Mesendoderm (in vitro differentiated cells): ENCODE measurements around the gene PLIN1.

ENCODE experiments used
- DNase-seq: peaks from one replicate; pipeline ENCODE4 v3.0.0; 2013
- H2AK5ac ChIP-seq: 2 replicates; pipeline ENCODE4 v1.6.1; 2013; ENCODE audit warnings: low read length, inconsistent platforms
- H2BK120ac ChIP-seq: 2 replicates; pipeline ENCODE4 v1.6.1; 2013; ENCODE audit warnings: low read depth, mild to moderate bottlenecking, low read length, moderate library complexity, mixed read lengths
- H2BK15ac ChIP-seq: replicated peaks from 2 replicates; pipeline ENCODE4 v1.6.1; 2013; ENCODE audit warnings: low read depth, mild to moderate bottlenecking, moderate library complexity
- H2BK5ac ChIP-seq: 2 replicates; pipeline ENCODE4 v1.6.1; 2013; ENCODE audit warnings: low read length, inconsistent platforms
- H3K18ac ChIP-seq: 2 replicates; pipeline ENCODE4 v1.6.1; 2013; ENCODE audit warnings: mild to moderate bottlenecking, low read length, mixed read lengths
- H3K23ac ChIP-seq: one replicate; pipeline ENCODE4 v1.6.1; 2013; ENCODE audit warnings: low read length
- H3K27ac ChIP-seq: 2 replicates; pipeline ENCODE4 v1.5.1; 2013; ENCODE audit warnings: low read depth, mild to moderate bottlenecking, inconsistent platforms, low read length, moderate library complexity
- H3K27me3 ChIP-seq: 2 replicates; pipeline ENCODE4 v1.6.1; 2013; ENCODE audit warnings: low read length, control low read depth, mild to moderate bottlenecking, inconsistent platforms; ENCODE audit not compliant: insufficient read depth, poor library complexity
- H3K36me3 ChIP-seq: 2 replicates; pipeline ENCODE4 v1.6.1; 2013; ENCODE audit warnings: low read length, inconsistent platforms; ENCODE audit not compliant: control insufficient read depth, insufficient read depth
- H3K4ac ChIP-seq: one replicate; pipeline ENCODE4 v1.6.1; 2013; ENCODE audit warnings: low read depth, mild to moderate bottlenecking, low read length, moderate library complexity
- H3K4me1 ChIP-seq: 2 replicates; pipeline ENCODE4 v1.6.1; 2013; ENCODE audit warnings: low read depth, low read length, inconsistent platforms; ENCODE audit not compliant: control insufficient read depth
- H3K4me2 ChIP-seq: 2 replicates; pipeline ENCODE4 v1.6.1; 2013; ENCODE audit warnings: low read length
- H3K4me3 ChIP-seq: 2 replicates; pipeline ENCODE4 v1.5.1; 2013; ENCODE audit warnings: mild to moderate bottlenecking, low read length
- H3K56ac ChIP-seq: one replicate; pipeline ENCODE4 v1.6.1; 2013; ENCODE audit warnings: low read length
- H3K79me1 ChIP-seq: 2 replicates; pipeline ENCODE4 v1.6.1; 2013; ENCODE audit warnings: low read length, inconsistent platforms
- H3K79me2 ChIP-seq: 2 replicates; pipeline ENCODE4 v1.6.1; 2013; ENCODE audit warnings: mild to moderate bottlenecking, low read length; ENCODE audit not compliant: control insufficient read depth, insufficient read depth
- H3K9ac ChIP-seq: 2 replicates; pipeline ENCODE4 v1.6.1; 2013; ENCODE audit warnings: low read length, inconsistent platforms
- H4K5ac ChIP-seq: one replicate; pipeline ENCODE4 v1.6.1; 2013; ENCODE audit warnings: low read length
- H4K8ac ChIP-seq: one replicate; pipeline ENCODE4 v1.6.1; 2013; ENCODE audit warnings: low read depth, mild to moderate bottlenecking, control low read depth, low read length, moderate library complexity
- WGBS: extraction: QIAGEN DNeasy Blood & Tissue Kit; methylation state at CpG from one replicate; pipeline ENCODE4 v1.1.7; 2013; ENCODE audit warnings: low lambda C conversion rate, missing lambda C conversion rate; ENCODE audit not compliant: insufficient coverage; ENCODE audit errors: extremely low coverage; 5-methylcytosine and 5-hydroxymethylcytosine counted together

Gene PLIN1

GRCh38 chr15:89632563-89633430 is 46.4 kb downstream of the PLIN1 start:
- no peak overlapping the region for H4K5ac ChIP-seq
- no peak overlapping the region for H3K27ac ChIP-seq
- no CpG with 5 or more reads among the region's 18 CpGs for WGBS
- H2BK15ac ChIP-seq, result no peak overlapping the region
- no peak overlapping the region for H2BK5ac ChIP-seq
- no peak overlapping the region for H4K8ac ChIP-seq
- H3K36me3 ChIP-seq, result peaks cover 40% of the 10 kb centered on the region
- H3K79me1 ChIP-seq, result no peaks in the 10 kb centered on the region
- no peak overlapping the region for H3K56ac ChIP-seq
- no peak overlapping the region for H3K4ac ChIP-seq
- H3K4me2 ChIP-seq, result no peak overlapping the region
- H3K18ac ChIP-seq, result no peak overlapping the region
- no peak overlapping the region for H2BK120ac ChIP-seq
- H3K4me1 ChIP-seq, result no peaks in the 10 kb centered on the region
- H3K9ac ChIP-seq, result no peak overlapping the region
- no peak overlapping the region for H3K23ac ChIP-seq
- H3K79me2 ChIP-seq, result no peaks in the 10 kb centered on the region
- H3K27me3 ChIP-seq, result no peaks in the 10 kb centered on the region
- no peak overlapping the region for H2AK5ac ChIP-seq
- no peak for DNase-seq
- H3K4me3 ChIP-seq, result no peak overlapping the region

- no peak overlapping the region for H4K8ac ChIP-seq
- H3K27ac ChIP-seq, result no peak overlapping the region
- no peak overlapping the region for H3K4me2 ChIP-seq
- no peaks in the 10 kb centered on the region for H3K4me1 ChIP-seq
- H3K27me3 ChIP-seq, result no peaks in the 10 kb centered on the region
- H4K5ac ChIP-seq, result no peak overlapping the region
- no peak for DNase-seq
- H3K56ac ChIP-seq, result no peak overlapping the region
- H3K18ac ChIP-seq, result no peak overlapping the region
- H2AK5ac ChIP-seq, result no peak overlapping the region
- H3K36me3 ChIP-seq, result peaks cover 46% of the 10 kb centered on the region
- H3K4me3 ChIP-seq, result no peak overlapping the region
- no CpG with 5 or more reads among the region's 10 CpGs for WGBS
- no peak overlapping the region for H3K23ac ChIP-seq
- H3K9ac ChIP-seq, result no peak overlapping the region
- H2BK120ac ChIP-seq, result no peak overlapping the region
- no peaks in the 10 kb centered on the region for H3K79me2 ChIP-seq
- no peak overlapping the region for H2BK15ac ChIP-seq
- no peaks in the 10 kb centered on the region for H3K79me1 ChIP-seq
- no peak overlapping the region for H3K4ac ChIP-seq
- no peak overlapping the region for H2BK5ac ChIP-seq
Observed at GRCh38 chr15:89631902-89632264, 47.3 kb downstream of the PLIN1 start.

- Histone ChIP-seq H2BK15ac (no peak overlapping the region), H3K9ac (no peak overlapping the region), H3K4me1 (no peaks in the 10 kb centered on the region), H3K27ac (no peak overlapping the region), H3K4ac (no peak overlapping the region), H3K27me3 (no peaks in the 10 kb centered on the region), H4K8ac (no peak overlapping the region), H4K5ac (no peak overlapping the region), H3K23ac (no peak overlapping the region), H3K79me2 (no peaks in the 10 kb centered on the region), H3K36me3 (peaks cover 51% of the 10 kb centered on the region), H2BK5ac (no peak overlapping the region), H3K4me3 (no peak overlapping the region), H3K79me1 (no peaks in the 10 kb centered on the region), H3K4me2 (no peak overlapping the region), H2BK120ac (no peak overlapping the region), H2AK5ac (no peak overlapping the region), H3K56ac (no peak overlapping the region), H3K18ac (no peak overlapping the region)
- no CpG with 5 or more reads among the region's 30 CpGs for WGBS
- DNase-seq, result peak; percentile 18
Observed at GRCh38 chr15:89630974-89631901, 47.9 kb downstream of the PLIN1 start.

- Histone ChIP-seq H3K79me2 (no peaks in the 10 kb centered on the region), H3K36me3 (peaks cover 59% of the 10 kb centered on the region), H2AK5ac (no peak overlapping the region), H2BK15ac (no peak overlapping the region), H3K56ac (no peak overlapping the region), H4K8ac (no peak overlapping the region), H3K79me1 (no peaks in the 10 kb centered on the region), H3K4me1 (no peaks in the 10 kb centered on the region), H3K27me3 (no peaks in the 10 kb centered on the region), H3K4me2 (no peak overlapping the region), H3K18ac (no peak overlapping the region), H4K5ac (no peak overlapping the region), H3K9ac (no peak overlapping the region), H3K27ac (no peak overlapping the region), H2BK5ac (no peak overlapping the region), H3K23ac (no peak overlapping the region), H3K4me3 (no peak overlapping the region), H2BK120ac (no peak overlapping the region), H3K4ac (no peak overlapping the region)
- no peak for DNase-seq
- WGBS, result no CpG with 5 or more reads among the region's 14 CpGs
Observed at GRCh38 chr15:89630260-89630659, 48.9 kb downstream of the PLIN1 start.

- H3K27me3 ChIP-seq, result no peaks in the 10 kb centered on the region
- no peak overlapping the region for H4K8ac ChIP-seq
- no peak overlapping the region for H3K4me3 ChIP-seq
- H2BK5ac ChIP-seq, result no peak overlapping the region
- H3K56ac ChIP-seq, result no peak overlapping the region
- H3K9ac ChIP-seq, result no peak overlapping the region
- no peak overlapping the region for H2BK15ac ChIP-seq
- H3K79me2 ChIP-seq, result no peaks in the 10 kb centered on the region
- no peaks in the 10 kb centered on the region for H3K79me1 ChIP-seq
- H3K4ac ChIP-seq, result no peak overlapping the region
- no peak overlapping the region for H3K27ac ChIP-seq
- DNase-seq, result no peak
- H3K23ac ChIP-seq, result no peak overlapping the region
- no peak overlapping the region for H4K5ac ChIP-seq
- H3K36me3 ChIP-seq, result peaks cover 59% of the 10 kb centered on the region
- no peak overlapping the region for H2AK5ac ChIP-seq
- H2BK120ac ChIP-seq, result no peak overlapping the region
- H3K18ac ChIP-seq, result no peak overlapping the region
- no peaks in the 10 kb centered on the region for H3K4me1 ChIP-seq
- no peak overlapping the region for H3K4me2 ChIP-seq
- WGBS, result no CpG with 5 or more reads among the region's 5 CpGs
Observed at GRCh38 chr15:89629829-89630228, 49.3 kb downstream of the PLIN1 start.
